Activated CD4-positive, alpha-beta T cell treated with anti-CD3 and anti-CD28 coated beads for 48 hours (primary cell): ENCODE measurements around the gene NELFA.
"Not testable (repeated sequence)": the region's sequence is repeated elsewhere in the genome, so short reads cannot be mapped to it uniquely, and the experiment has no call there.

Experiments
- DNase-seq: peaks from one replicate; pipeline ENCODE4 v3.0.0-alpha.2; 2020

The NELFA gene

GRCh38 chr4:2040391-2041238, 31.8 kb upstream of the NELFA start:
- no peak for DNase-seq

- DNase-seq = no peak
Measured at GRCh38 chr4:2036866-2037265, 28.1 kb upstream of the NELFA start.

GRCh38 chr4:2036327-2036726, 27.6 kb upstream of the NELFA start:
- no peak for DNase-seq

GRCh38 chr4:2031161-2031560, 22.4 kb upstream of the NELFA start:
- not testable (repeated sequence) for DNase-seq

- not testable (repeated sequence) for DNase-seq
Measured at GRCh38 chr4:2027120-2027519, 18.3 kb upstream of the NELFA start.

- DNase-seq = no peak
Measured at GRCh38 chr4:2025817-2026216, 17.0 kb upstream of the NELFA start.

- no peak for DNase-seq
Measured at GRCh38 chr4:2024683-2025082, 15.9 kb upstream of the NELFA start.

GRCh38 chr4:2021358-2022018, 12.7 kb upstream of the NELFA start:
- DNase-seq = not testable (repeated sequence)

- DNase-seq = no peak
Measured at GRCh38 chr4:2015008-2015407, 6.2 kb upstream of the NELFA start.

GRCh38 chr4:2011583-2011982, 2.8 kb upstream of the NELFA start:
- DNase-seq = no peak

- DNase-seq = peak; percentile 62
Measured at GRCh38 chr4:2009651-2010233, 968 bp upstream of the NELFA start.

GRCh38 chr4:2008671-2008920, 178 bp downstream of the NELFA start:
- DNase-seq = no peak

- DNase-seq = no peak
Measured at GRCh38 chr4:2007804-2008670, 737 bp downstream of the NELFA start.

- no peak for DNase-seq
Measured at GRCh38 chr4:2006956-2007653, 1.7 kb downstream of the NELFA start.

- DNase-seq = no peak
Measured at GRCh38 chr4:2006367-2006766, 2.4 kb downstream of the NELFA start.

GRCh38 chr4:2003361-2003760, 5.4 kb downstream of the NELFA start:
- not testable (repeated sequence) for DNase-seq

GRCh38 chr4:1999308-1999707, 9.5 kb downstream of the NELFA start:
- DNase-seq = not testable (repeated sequence)

GRCh38 chr4:1998296-1998695, 10.5 kb downstream of the NELFA start:
- no peak for DNase-seq

GRCh38 chr4:1997712-1998111, 11.1 kb downstream of the NELFA start:
- DNase-seq = no peak

GRCh38 chr4:1996866-1997611, 11.7 kb downstream of the NELFA start:
- no peak for DNase-seq

- DNase-seq = no peak
Measured at GRCh38 chr4:1994938-1995337, 13.8 kb downstream of the NELFA start.
